ENCODE measurements around the gene SLC22A17.
A peak's percentile ranks its signal among the peaks of the same experiment; 100 is the strongest.

The SLC22A17 gene

GRCh38 chr14:23321572-23322547 is 30.8 kb downstream of the SLC22A17 start:
- Histone ChIP-seq H3K4me3 (ENCODE audit: low read length) (peak overlapping the region; percentile 90), H3K36me3 (ENCODE audit: control insufficient read depth, insufficient read depth, low read length) (peaks cover 15% of the 10 kb centered on the region), H3K9me3 (ENCODE audit: control insufficient read depth, low read length) (no peaks in the 10 kb centered on the region), H3K9ac (ENCODE audit: low read length) (peak overlapping the region; percentile 90), H3K27me3 (ENCODE audit: control insufficient read depth, insufficient read depth, low read length) (no peaks in the 10 kb centered on the region), H3K4me1 (ENCODE audit: control insufficient read depth, insufficient read depth, low read length) (peaks cover 20% of the 10 kb centered on the region)

- Histone ChIP-seq H3K4me3 (ENCODE audit: low read length) (peak within 1 kb of the TSS; percentile 90), H3K27me3 (ENCODE audit: control insufficient read depth, insufficient read depth, low read length) (no peaks in the 10 kb centered on the region), H3K36me3 (ENCODE audit: control insufficient read depth, insufficient read depth, low read length) (peaks cover 15% of the 10 kb centered on the region), H3K9ac (ENCODE audit: low read length) (peak within 1 kb of the TSS; percentile 90), H3K4me1 (ENCODE audit: control insufficient read depth, insufficient read depth, low read length) (peaks cover 20% of the 10 kb centered on the region), H3K9me3 (ENCODE audit: control insufficient read depth, low read length) (no peaks in the 10 kb centered on the region)
These were observed 31.8 kb downstream of the SLC22A17 start, which contains the start of gene PABPN1 for GRCh38 chr14:23320584-23321571. Gene PABPN1, plus strand, starts transcription at chr14:23321457. Its CDS starts 13 bp downstream, at chr14:23321470.

GRCh38 chr14:23319746-23320583 is 32.7 kb downstream of the SLC22A17 start:
- Histone ChIP-seq H3K27me3 (ENCODE audit: control insufficient read depth, insufficient read depth, low read length) (no peaks in the 10 kb centered on the region), H3K4me1 (ENCODE audit: control insufficient read depth, insufficient read depth, low read length) (peaks cover 20% of the 10 kb centered on the region), H3K4me3 (ENCODE audit: low read length) (no peak overlapping the region), H3K9ac (ENCODE audit: low read length) (peak overlapping the region; percentile 58), H3K36me3 (ENCODE audit: control insufficient read depth, insufficient read depth, low read length) (peaks cover 14% of the 10 kb centered on the region), H3K9me3 (ENCODE audit: control insufficient read depth, low read length) (no peaks in the 10 kb centered on the region)

GRCh38 chr14:23316300-23316699 is 36.4 kb downstream of the SLC22A17 start:
- Histone ChIP-seq H3K9me3 (ENCODE audit: control insufficient read depth, low read length) (no peaks in the 10 kb centered on the region), H3K4me1 (ENCODE audit: control insufficient read depth, insufficient read depth, low read length) (peaks cover 9% of the 10 kb centered on the region), H3K9ac (ENCODE audit: low read length) (no peak overlapping the region), H3K4me3 (ENCODE audit: low read length) (no peak overlapping the region), H3K36me3 (ENCODE audit: control insufficient read depth, insufficient read depth, low read length) (no peaks in the 10 kb centered on the region), H3K27me3 (ENCODE audit: control insufficient read depth, insufficient read depth, low read length) (no peaks in the 10 kb centered on the region)

- no peak overlapping the region for H3K9ac ChIP-seq (ENCODE audit: low read length)
- no peak overlapping the region for H3K4me3 ChIP-seq (ENCODE audit: low read length)
- H3K36me3 ChIP-seq (ENCODE audit: control insufficient read depth, insufficient read depth, low read length) = no peaks in the 10 kb centered on the region
- H3K9me3 ChIP-seq (ENCODE audit: control insufficient read depth, low read length) = no peaks in the 10 kb centered on the region
- H3K4me1 ChIP-seq (ENCODE audit: control insufficient read depth, insufficient read depth, low read length) = peaks cover 37% of the 10 kb centered on the region
- H3K27me3 ChIP-seq (ENCODE audit: control insufficient read depth, insufficient read depth, low read length) = no peaks in the 10 kb centered on the region
These were observed 42.1 kb downstream of the SLC22A17 start for GRCh38 chr14:23310546-23310945.

- Histone ChIP-seq H3K4me3 (ENCODE audit: low read length) (no peak overlapping the region), H3K9ac (ENCODE audit: low read length) (peak overlapping the region; percentile 45), H3K4me1 (ENCODE audit: control insufficient read depth, insufficient read depth, low read length) (peaks cover 37% of the 10 kb centered on the region), H3K9me3 (ENCODE audit: control insufficient read depth, low read length) (no peaks in the 10 kb centered on the region), H3K27me3 (ENCODE audit: control insufficient read depth, insufficient read depth, low read length) (no peaks in the 10 kb centered on the region), H3K36me3 (ENCODE audit: control insufficient read depth, insufficient read depth, low read length) (no peaks in the 10 kb centered on the region)
These were observed 43.8 kb downstream of the SLC22A17 start for GRCh38 chr14:23308721-23309445.

GRCh38 chr14:23307687-23308644 is 44.7 kb downstream of the SLC22A17 start:
- Histone ChIP-seq H3K4me3 (ENCODE audit: low read length) (peak overlapping the region; percentile 94), H3K27me3 (ENCODE audit: control insufficient read depth, insufficient read depth, low read length) (no peaks in the 10 kb centered on the region), H3K4me1 (ENCODE audit: control insufficient read depth, insufficient read depth, low read length) (peaks cover 37% of the 10 kb centered on the region), H3K9ac (ENCODE audit: low read length) (peak overlapping the region; percentile 97), H3K9me3 (ENCODE audit: control insufficient read depth, low read length) (no peaks in the 10 kb centered on the region), H3K36me3 (ENCODE audit: control insufficient read depth, insufficient read depth, low read length) (no peaks in the 10 kb centered on the region)

- Histone ChIP-seq H3K36me3 (ENCODE audit: control insufficient read depth, insufficient read depth, low read length) (no peaks in the 10 kb centered on the region), H3K9ac (ENCODE audit: low read length) (peak overlapping the region; percentile 97), H3K4me3 (ENCODE audit: low read length) (peak overlapping the region; percentile 94), H3K9me3 (ENCODE audit: control insufficient read depth, low read length) (no peaks in the 10 kb centered on the region), H3K4me1 (ENCODE audit: control insufficient read depth, insufficient read depth, low read length) (peaks cover 37% of the 10 kb centered on the region), H3K27me3 (ENCODE audit: control insufficient read depth, insufficient read depth, low read length) (no peaks in the 10 kb centered on the region)
These were observed 45.5 kb downstream of the SLC22A17 start for GRCh38 chr14:23307146-23307530.

- Histone ChIP-seq H3K4me1 (ENCODE audit: control insufficient read depth, insufficient read depth, low read length) (peaks cover 37% of the 10 kb centered on the region), H3K9me3 (ENCODE audit: control insufficient read depth, low read length) (no peaks in the 10 kb centered on the region), H3K27me3 (ENCODE audit: control insufficient read depth, insufficient read depth, low read length) (no peaks in the 10 kb centered on the region), H3K9ac (ENCODE audit: low read length) (peak within 1 kb of the TSS; percentile 97), H3K4me3 (ENCODE audit: low read length) (peak within 1 kb of the TSS; percentile 94), H3K36me3 (ENCODE audit: control insufficient read depth, insufficient read depth, low read length) (no peaks in the 10 kb centered on the region)
These were observed 46.1 kb downstream of the SLC22A17 start, which contains the start of gene BCL2L2 for GRCh38 chr14:23306412-23307145. Gene BCL2L2, plus strand, starts transcription at chr14:23306833. Its CDS starts 935 bp downstream, at chr14:23307768.
